Keratinocyte (primary cell): ENCODE data around the gene WDR4.

Experiments used
- CTCF ChIP-seq, 3 experiments: IDR thresholded peaks in 1 of 3; conservative IDR thresholded peaks in 1 of 3; optimal IDR thresholded peaks in 1 of 3; 2 replicates in 2 of 3; 3 replicates in 1 of 3; pipeline versions ENCODE3 to v1.5.1; 2011; ENCODE audit warnings: low read length in 3 of 3, mild to moderate bottlenecking in 3 of 3, moderate library complexity in 2 of 3, control low read depth in 1 of 3, inconsistent platforms in 1 of 3; ENCODE audit not compliant: insufficient read depth in 2 of 3; ENCODE audit errors: extremely low read depth in 1 of 3
- EZH2 ChIP-seq: IDR thresholded peaks from one replicate; pipeline ENCODE4 v1.6.1; 2012; ENCODE audit warnings: inconsistent platforms, mild to moderate bottlenecking, low read length, moderate library complexity

GRCh38 chr21:42860345-42860744 is 19.0 kb downstream of the WDR4 start:
- TF ChIP-seq CTCF (optimal IDR thresholded peaks at IDR 0.05 in 1 of 3, IDR thresholded peaks at IDR 0.05 in 1 of 3, conservative IDR thresholded peaks at IDR 0.05 in 1 of 3; ENCODE audit: extremely low read depth in 1 of 3, insufficient read depth in 2 of 3, low read length in 3 of 3) (no peak), EZH2 (no peak)
